ENCODE measurements around the gene TAF11.
"Not testable (repeated sequence)": the region's sequence is repeated elsewhere in the genome, so short reads cannot be mapped to it uniquely, and the experiment has no call there.

Gene TAF11

GRCh38 chr6:34904990-34905613, 17.3 kb upstream of the TAF11 start:
- no peak for DNase-seq (ENCODE audit: low read depth, low spot score)

GRCh38 chr6:34901930-34902329, 14.1 kb upstream of the TAF11 start:
- no peak for DNase-seq (ENCODE audit: low read depth, low spot score)

GRCh38 chr6:34900321-34901031, 12.6 kb upstream of the TAF11 start:
- DNase-seq (ENCODE audit: low read depth, low spot score), result no peak

- not testable (repeated sequence) for DNase-seq (ENCODE audit: low read depth, low spot score)
Measured at GRCh38 chr6:34899748-34900147, 11.9 kb upstream of the TAF11 start.

GRCh38 chr6:34897716-34898115, 9.9 kb upstream of the TAF11 start:
- DNase-seq (ENCODE audit: low read depth, low spot score), result no peak

GRCh38 chr6:34897130-34897529, 9.3 kb upstream of the TAF11 start:
- no peak for DNase-seq (ENCODE audit: low read depth, low spot score)

GRCh38 chr6:34894693-34895092, 6.9 kb upstream of the TAF11 start:
- DNase-seq (ENCODE audit: low read depth, low spot score), result no peak

- DNase-seq (ENCODE audit: low read depth, low spot score), result no peak
Measured at GRCh38 chr6:34891296-34891695, 3.5 kb upstream of the TAF11 start.

GRCh38 chr6:34890533-34890925, 2.7 kb upstream of the TAF11 start:
- no peak for DNase-seq (ENCODE audit: low read depth, low spot score)

- DNase-seq (ENCODE audit: low read depth, low spot score), result peak; percentile 87
Measured at GRCh38 chr6:34888874-34889555, 1.2 kb upstream of the TAF11 start, which contains the start of gene ANKS1A. TSS of gene ANKS1A (plus strand) at chr6:34889255. CDS start at chr6:34889403, 148 bp downstream.

- no peak for DNase-seq (ENCODE audit: low read depth, low spot score)
Measured at GRCh38 chr6:34888514-34888856, 643 bp upstream of the TAF11 start.

- not testable (repeated sequence) for DNase-seq (ENCODE audit: low read depth, low spot score)
Measured at GRCh38 chr6:34885837-34886236, 2.0 kb downstream of the TAF11 start.

GRCh38 chr6:34884996-34885395, 2.8 kb downstream of the TAF11 start:
- DNase-seq (ENCODE audit: low read depth, low spot score), result no peak

GRCh38 chr6:34884073-34884472, 3.8 kb downstream of the TAF11 start:
- not testable (repeated sequence) for DNase-seq (ENCODE audit: low read depth, low spot score)

GRCh38 chr6:34877869-34878485, 9.9 kb downstream of the TAF11 start:
- no peak for DNase-seq (ENCODE audit: low read depth, low spot score)

GRCh38 chr6:34877259-34877658, 10.6 kb downstream of the TAF11 start:
- no peak for DNase-seq (ENCODE audit: low read depth, low spot score)

- DNase-seq (ENCODE audit: low read depth, low spot score), result no peak
Measured at GRCh38 chr6:34876472-34876871, 11.4 kb downstream of the TAF11 start.

GRCh38 chr6:34875292-34876213, 12.3 kb downstream of the TAF11 start:
- no peak for DNase-seq (ENCODE audit: low read depth, low spot score)

GRCh38 chr6:34872332-34872731, 15.5 kb downstream of the TAF11 start:
- no peak for DNase-seq (ENCODE audit: low read depth, low spot score)

- DNase-seq (ENCODE audit: low read depth, low spot score), result no peak
Measured at GRCh38 chr6:34871853-34872252, 16.0 kb downstream of the TAF11 start.

- DNase-seq (ENCODE audit: low read depth, low spot score), result no peak
Measured at GRCh38 chr6:34867484-34867883, 20.4 kb downstream of the TAF11 start.

Data from activated CD4-positive, CD25-positive, alpha-beta regulatory T cell treated with anti-CD3 and anti-CD28 coated beads, Interleukin-2, amount 50 U/mL, for 16 hours (primary cell).